ENCODE results near the gene NYAP1. TPM values are rescaled to one million over a fixed set of nuclear protein-coding genes. Genes with fewer than 3 reads are reported as not detected.

The NYAP1 gene
- total and polyA plus RNA-seq, 3 donors from 2014 or later, result 15.7 to 27.3 (median 24.7) TPM

DNA sequence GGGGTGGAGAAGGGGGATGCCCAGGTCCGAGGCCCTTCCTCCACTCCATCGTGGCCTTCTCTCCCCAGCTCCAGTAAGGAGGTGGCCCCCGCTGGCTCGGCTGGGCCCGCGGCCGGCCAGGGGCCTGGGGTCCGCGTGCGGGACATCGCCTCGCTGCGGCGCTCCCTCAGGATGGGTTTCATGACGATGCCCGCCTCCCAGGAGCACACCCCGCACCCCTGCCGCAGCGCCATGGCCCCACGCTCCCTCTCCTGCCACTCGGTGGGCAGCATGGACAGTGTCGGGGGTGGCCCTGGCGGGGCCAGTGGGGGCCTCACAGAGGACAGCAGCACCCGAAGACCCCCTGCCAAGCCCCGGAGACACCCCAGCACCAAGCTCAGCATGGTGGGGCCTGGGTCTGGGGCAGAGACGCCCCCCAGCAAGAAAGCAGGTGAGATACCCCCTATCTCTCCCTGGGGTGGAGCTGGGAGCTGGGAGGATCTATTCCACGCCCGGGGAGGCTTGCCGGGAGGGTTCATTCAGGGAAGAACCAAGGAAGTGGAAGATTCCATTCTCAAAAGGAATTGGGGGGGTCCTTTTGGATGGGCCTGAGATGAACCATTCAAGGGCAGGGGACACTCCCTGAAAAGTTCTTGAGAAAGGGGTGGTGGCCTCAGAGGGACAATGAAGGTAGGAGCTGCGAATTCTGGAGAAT lies 3.2 kb downstream of the NYAP1 start:
- Histone ChIP-seq H3K27me3 (no peaks in the 10 kb centered on the region), H3K36me3 (ENCODE audit: low read depth, missing control alignments) (no peaks in the 10 kb centered on the region), H3K9me3 (no peaks in the 10 kb centered on the region), H3K27ac (peak overlapping the region; percentile 14 to 25), H3K4me1 (peaks cover 32% of the 10 kb centered on the region), H3K4me3 (no peak overlapping the region)
- no peak for DNase-seq
- TF ChIP-seq CTCF (IDR thresholded peaks at IDR 0.05), result no peak
- no peak for TF ChIP-seq POLR2A (IDR thresholded peaks at IDR 0.05)
- intact Hi-C loops (cut with DNase I; ENCODE audit: low total_unique reads), result no loop called here
- WGBS, 2 donors, result 81 to 84% methylated on average over 24 to 27 of the region's 30 CpGs

DNA sequence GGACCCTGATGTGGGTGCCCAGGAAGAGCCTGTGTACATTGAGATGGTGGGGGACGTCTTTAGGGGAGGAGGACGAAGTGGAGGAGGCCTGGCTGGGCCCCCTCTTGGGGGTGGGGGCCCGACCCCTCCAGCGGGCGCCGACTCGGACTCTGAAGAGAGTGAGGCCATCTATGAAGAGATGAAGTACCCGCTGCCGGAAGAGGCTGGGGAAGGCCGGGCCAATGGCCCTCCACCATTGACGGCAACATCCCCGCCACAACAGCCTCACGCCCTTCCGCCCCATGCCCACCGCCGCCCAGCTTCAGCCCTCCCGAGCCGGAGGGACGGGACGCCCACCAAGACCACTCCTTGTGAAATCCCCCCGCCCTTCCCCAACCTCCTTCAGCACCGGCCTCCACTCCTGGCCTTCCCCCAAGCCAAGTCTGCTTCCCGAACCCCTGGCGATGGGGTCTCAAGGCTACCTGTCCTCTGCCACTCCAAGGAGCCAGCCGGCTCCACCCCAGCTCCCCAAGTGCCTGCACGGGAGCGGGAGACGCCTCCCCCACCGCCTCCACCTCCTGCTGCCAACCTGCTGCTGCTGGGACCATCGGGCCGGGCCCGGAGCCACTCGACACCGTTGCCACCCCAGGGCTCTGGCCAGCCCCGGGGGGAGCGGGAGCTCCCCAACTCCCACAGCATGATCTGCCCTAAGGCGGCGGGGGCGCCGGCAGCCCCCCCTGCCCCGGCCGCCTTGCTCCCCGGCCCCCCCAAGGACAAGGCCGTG lies 4.8 kb downstream of the NYAP1 start:
- Histone ChIP-seq H3K9me3 (no peaks in the 10 kb centered on the region), H3K27ac (no peak overlapping the region), H3K27me3 (no peaks in the 10 kb centered on the region), H3K4me1 (peaks cover 25% of the 10 kb centered on the region), H3K36me3 (ENCODE audit: low read depth, missing control alignments) (no peaks in the 10 kb centered on the region), H3K4me3 (no peak overlapping the region)
- TF ChIP-seq CTCF (IDR thresholded peaks at IDR 0.05) (no peak), POLR2A (IDR thresholded peaks at IDR 0.05) (no peak)
- DNase-seq, result no peak
- 79 to 88% methylated on average over 21 to 44 of the region's 44 CpGs for WGBS, 2 donors
- intact Hi-C loops (cut with DNase I; ENCODE audit: low total_unique reads), result no loop called here

GRCh38 chr7:100489121-100489520 lies 5.4 kb downstream of the NYAP1 start:
- H3K36me3 ChIP-seq (ENCODE audit: low read depth, missing control alignments), result no peaks in the 10 kb centered on the region
- WGBS, 2 donors, result 65 to 76% methylated on average over 6 to 10 of the region's 10 CpGs
- no peak for DNase-seq

DNA sequence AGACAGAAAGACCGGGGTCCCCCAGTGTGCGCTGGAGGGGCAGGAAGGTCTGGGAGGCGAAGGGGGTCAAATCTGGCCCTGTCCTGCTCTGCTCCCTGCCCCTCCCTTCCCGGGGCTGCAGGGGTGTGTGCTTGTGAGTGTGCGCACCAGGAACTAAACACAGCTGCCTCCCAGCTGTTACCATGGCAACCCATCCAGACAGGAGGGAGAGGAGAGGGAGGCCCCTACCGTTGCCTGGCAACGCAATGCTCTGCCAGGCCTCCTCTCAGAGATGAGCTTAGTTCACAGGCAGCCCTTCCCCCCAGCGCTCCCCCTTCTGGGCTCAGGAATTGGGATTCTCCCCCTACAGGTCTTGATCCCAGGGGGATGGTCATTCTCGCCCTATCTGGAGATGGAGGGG lies 6.1 kb downstream of the NYAP1 start:
- Histone ChIP-seq H3K4me1 (peaks cover 26% of the 10 kb centered on the region), H3K9me3 (no peaks in the 10 kb centered on the region), H3K4me3 (no peak overlapping the region), H3K27ac (no peak overlapping the region), H3K27me3 (no peaks in the 10 kb centered on the region), H3K36me3 (ENCODE audit: low read depth, missing control alignments) (no peaks in the 10 kb centered on the region)
- peak; percentile 75 for DNase-seq
- intact Hi-C loops (cut with DNase I; ENCODE audit: low total_unique reads), result no loop called here
- no peak for TF ChIP-seq CTCF (IDR thresholded peaks at IDR 0.05)
- TF ChIP-seq POLR2A (IDR thresholded peaks at IDR 0.05), result no peak
- 53% methylated on average over 9 of the region's 9 CpGs; no CpG with 5 or more reads in 1 of the 2 donors for WGBS, 2 donors

More at GRCh38 chr7:100489121-100489520, 5.4 kb downstream of the NYAP1 start:
- Histone ChIP-seq H3K9me3 (no peaks in the 10 kb centered on the region), H3K27ac (no peak overlapping the region), H3K4me1 (peaks cover 29% of the 10 kb centered on the region), H3K27me3 (no peaks in the 10 kb centered on the region), H3K4me3 (no peak overlapping the region)
- intact Hi-C loops (cut with DNase I; ENCODE audit: low total_unique reads), result no loop called here
- TF ChIP-seq CTCF (IDR thresholded peaks at IDR 0.05) (no peak), POLR2A (IDR thresholded peaks at IDR 0.05) (no peak)
